T-helper 1 cell treated with Interleukin-12 subunit alpha and Interleukin-12 subunit beta and Interleukin-4 antibody, amounts not matched to agents 30 ng/mL and 1 ng/mL, for 36 hours (primary cell): ENCODE data around the gene LCE2C. TPM values are rescaled to one million over a fixed set of nuclear protein-coding genes. Genes with fewer than 3 reads are reported as not detected.
"Not testable (repeated sequence)": the region's sequence is repeated elsewhere in the genome, so short reads cannot be mapped to it uniquely, and the experiment has no call there.

Experiments used
- intact Hi-C: fragments of 100-400 bp; cut with micrococcal nuclease; formaldehyde crosslinking; loops from one replicate; pipeline ENCODE4 v1.15.1; 2024
- total RNA-seq: library from RNA; stranded (reverse); gene quantifications from 2 replicates; pipeline ENCODE4 v1.2.3, GENCODE V29; 2022

Gene LCE2C
- not detected in 2 replicates for total RNA-seq

GRCh38 chr1:152674983-152675382 lies at the start of gene LCE2C:
Gene LCE2C, plus strand, starts transcription at chr1:152675279. Its CDS starts 737 bp downstream, at chr1:152676016.
- intact Hi-C loops = not testable (repeated sequence)

- intact Hi-C loops = no loop called here
Observed at GRCh38 chr1:152626744-152627143, 48.3 kb upstream of the LCE2C start.

DNA sequence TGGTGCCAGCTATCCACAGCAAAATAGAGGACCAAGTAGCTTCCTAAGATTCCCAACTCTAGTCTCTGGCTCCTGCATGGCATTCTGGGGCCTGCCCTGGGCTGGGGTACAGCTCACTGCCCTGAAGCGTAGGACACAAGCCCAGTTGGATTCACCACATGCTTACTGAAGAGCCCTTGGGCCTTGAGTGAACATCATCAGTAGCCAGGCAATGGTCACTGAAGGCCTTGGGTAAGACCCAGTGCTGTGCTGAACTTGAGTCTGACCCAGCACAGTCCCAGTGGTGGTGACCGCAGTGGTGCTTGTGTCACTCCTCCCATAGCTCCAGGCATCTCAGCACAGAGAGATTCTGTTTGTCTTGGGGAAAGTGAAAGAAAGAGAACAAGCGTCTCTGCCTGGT lies 44.5 kb upstream of the LCE2C start:
- intact Hi-C loops = no loop called here

GRCh38 chr1:152640351-152640750 lies 34.7 kb upstream of the LCE2C start:
- intact Hi-C loops = no loop called here

- intact Hi-C loops = no loop called here
Observed at GRCh38 chr1:152643945-152644344, 31.1 kb upstream of the LCE2C start.

GRCh38 chr1:152645146-152645545 lies 29.9 kb upstream of the LCE2C start:
- intact Hi-C loops = no loop called here

DNA sequence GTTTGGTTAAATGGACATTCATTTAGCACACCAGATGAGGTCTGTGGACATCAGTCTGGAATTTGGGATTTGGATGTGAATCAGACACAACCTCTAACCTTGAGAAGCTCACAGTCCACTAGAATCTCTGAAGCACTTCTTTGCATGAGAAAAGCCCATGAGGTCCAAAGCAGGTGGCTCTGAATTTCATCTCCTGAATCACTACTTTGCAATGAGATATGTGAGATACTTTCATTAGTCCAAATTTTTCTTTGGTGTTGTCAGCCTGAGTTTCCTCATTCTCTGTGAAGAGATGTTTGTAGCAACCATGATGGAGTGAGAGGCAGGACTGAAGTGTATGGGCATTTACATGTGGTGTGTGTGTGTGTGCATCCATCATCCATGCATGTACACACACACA lies 28.4 kb upstream of the LCE2C start:
- intact Hi-C loops = no loop called here

- intact Hi-C loops = loop anchor here (1.0 kb wide), 2 partner anchors 272 to 569 kb away; no protein-coding TSS in a partner anchor
Observed at GRCh38 chr1:152654110-152654509, 21.0 kb upstream of the LCE2C start.

GRCh38 chr1:152656459-152656858 lies 18.6 kb upstream of the LCE2C start:
- intact Hi-C loops = no loop called here

GRCh38 chr1:152657677-152658076 lies 17.4 kb upstream of the LCE2C start:
- intact Hi-C loops = no loop called here

DNA sequence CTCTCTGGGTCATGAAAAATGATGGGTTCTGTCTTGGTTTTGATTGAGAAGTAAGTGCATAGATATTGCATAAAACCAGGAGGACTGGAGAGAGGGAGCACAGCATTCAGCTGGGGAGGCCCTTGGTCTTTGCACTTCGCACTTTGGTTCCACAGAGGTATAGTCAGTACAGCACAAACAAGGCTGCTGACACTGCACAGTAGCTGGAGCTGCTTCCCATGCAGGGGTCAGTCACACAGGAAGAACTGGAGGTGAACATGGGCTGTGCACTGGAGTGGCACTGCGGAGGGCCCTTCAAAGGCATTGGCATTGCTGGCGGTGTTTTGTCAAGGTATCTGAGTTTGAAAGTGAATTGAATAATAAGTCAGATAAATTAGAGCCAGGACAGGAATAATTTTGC lies 16.4 kb upstream of the LCE2C start:
- intact Hi-C loops = no loop called here

GRCh38 chr1:152663098-152663497 lies 12.0 kb upstream of the LCE2C start, which contains the start of gene LCE2D:
Gene LCE2D, plus strand, starts transcription at chr1:152663380. Its CDS starts 726 bp downstream, at chr1:152664106.
- intact Hi-C loops = no loop called here

- intact Hi-C loops = not testable (repeated sequence)
Observed at GRCh38 chr1:152666171-152666570, 8.9 kb upstream of the LCE2C start.

GRCh38 chr1:152667648-152668047 lies 7.4 kb upstream of the LCE2C start:
- intact Hi-C loops = no loop called here

DNA sequence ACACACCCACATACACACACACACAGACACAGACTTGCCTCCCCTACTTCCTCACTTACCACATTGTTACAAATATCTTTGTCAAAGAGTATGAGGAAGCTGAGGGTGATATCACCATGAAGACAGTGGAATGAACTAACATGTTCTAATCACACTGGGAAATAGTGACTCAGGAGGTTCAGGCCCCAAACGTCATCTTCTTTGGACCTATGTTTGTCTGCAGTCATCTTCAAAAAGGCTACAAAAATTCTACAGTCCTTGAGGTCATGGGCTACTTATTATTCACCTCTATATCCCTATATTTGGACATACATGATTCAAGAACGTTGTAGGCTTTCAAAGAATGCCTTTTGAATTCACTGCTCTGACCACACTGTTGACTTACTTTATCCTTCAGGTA lies 2.1 kb upstream of the LCE2C start:
- intact Hi-C loops = no loop called here

DNA sequence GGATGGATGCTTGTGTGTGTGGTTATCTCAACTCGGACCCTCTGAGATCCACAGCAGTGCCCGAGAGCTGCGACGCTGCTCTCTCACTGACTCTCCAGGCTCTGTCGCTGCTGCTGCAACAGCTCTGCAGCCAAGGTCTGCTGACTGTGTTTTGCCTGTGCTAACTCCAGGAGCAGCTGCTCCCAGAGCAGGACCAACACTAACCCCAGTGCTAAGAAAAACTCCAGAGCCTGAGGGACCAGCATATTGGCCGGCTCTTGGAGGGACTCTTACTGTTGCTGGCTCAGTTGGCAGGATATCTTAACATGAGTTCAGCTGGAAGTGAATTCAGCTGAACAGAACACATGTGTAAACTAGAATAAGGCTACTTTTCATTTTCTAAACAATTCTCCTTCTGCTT lies 4.4 kb downstream of the LCE2C start:
- intact Hi-C loops = no loop called here

- intact Hi-C loops = no loop called here
Observed at GRCh38 chr1:152681616-152682015, 6.5 kb downstream of the LCE2C start.

- intact Hi-C loops = no loop called here
Observed at GRCh38 chr1:152683846-152684245, 8.8 kb downstream of the LCE2C start.

DNA sequence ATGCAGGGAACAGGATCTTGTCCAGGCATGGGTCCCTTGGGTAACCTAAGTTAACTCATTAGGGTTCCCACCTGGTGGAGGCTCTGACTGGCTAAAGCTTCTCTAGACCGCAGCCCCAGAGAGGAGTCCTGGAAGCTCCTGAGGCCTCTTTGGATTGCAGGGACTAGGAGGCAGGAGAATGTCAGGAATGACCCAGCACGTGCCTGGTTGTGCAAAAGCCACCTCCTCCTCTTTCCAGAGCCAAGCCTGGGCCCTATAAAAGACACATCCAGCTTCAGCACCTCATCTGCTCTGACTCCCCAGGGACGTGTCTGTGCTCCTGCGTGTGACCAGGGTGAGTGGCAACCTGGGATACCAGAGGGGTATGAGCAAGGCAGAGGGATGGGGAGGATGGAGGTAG lies 10.7 kb downstream of the LCE2C start, which contains the start of gene LCE2B:
TSS of gene LCE2B (plus strand) at position 301 of the 400 bp plus-strand sequence. CDS start 721 bp downstream, outside the sequence.
- intact Hi-C loops = not testable (repeated sequence)

DNA sequence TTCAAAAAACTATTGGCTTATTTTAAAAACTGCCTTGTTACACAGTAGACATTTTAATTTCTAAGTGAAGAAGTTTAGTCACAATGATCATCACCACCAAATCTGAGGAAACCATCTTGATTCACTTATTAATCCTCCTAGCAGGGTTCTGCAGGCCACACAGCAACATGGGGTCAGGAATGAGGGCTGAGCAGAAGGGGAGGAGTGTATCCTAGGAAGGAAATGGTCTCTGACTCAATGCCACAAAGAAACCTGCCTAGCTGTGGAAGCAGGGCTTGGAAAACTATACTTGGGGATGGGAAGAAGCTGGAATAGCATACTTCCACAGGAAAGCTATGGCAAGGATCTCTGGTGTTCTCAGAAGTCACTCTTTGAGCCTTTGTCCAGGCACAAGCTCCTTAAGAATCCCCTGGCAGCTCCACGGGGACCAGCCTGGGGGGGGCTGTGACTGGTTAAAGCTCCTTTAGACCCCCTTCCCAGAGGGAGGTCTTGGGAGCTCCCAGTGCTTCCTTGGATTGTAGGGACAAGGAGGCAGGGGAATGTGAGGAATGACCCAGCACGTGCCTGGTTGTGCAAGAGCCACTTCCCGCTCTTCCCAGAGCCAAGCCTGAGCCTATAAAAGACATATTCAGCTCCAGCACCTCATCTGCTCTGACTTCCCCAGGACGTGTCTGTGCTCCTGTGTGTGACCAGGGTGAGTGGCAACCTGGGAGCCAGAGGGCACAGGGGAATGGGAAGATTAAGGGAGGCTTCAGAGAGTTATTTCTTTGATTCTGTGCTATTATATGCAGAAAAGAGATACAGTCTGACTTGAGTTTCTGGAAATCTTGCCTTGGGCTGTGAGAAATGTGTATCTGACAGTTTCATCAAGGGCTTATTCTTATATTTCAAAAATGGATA lies 22.9 kb downstream of the LCE2C start, which contains the start of gene LCE2A:
TSS of gene LCE2A (plus strand) at position 645 of the 900 bp plus-strand sequence. CDS start 557 bp downstream, outside the sequence.
- intact Hi-C loops = no loop called here

- intact Hi-C loops = no loop called here
Observed at GRCh38 chr1:152699746-152700145, 24.7 kb downstream of the LCE2C start.

DNA sequence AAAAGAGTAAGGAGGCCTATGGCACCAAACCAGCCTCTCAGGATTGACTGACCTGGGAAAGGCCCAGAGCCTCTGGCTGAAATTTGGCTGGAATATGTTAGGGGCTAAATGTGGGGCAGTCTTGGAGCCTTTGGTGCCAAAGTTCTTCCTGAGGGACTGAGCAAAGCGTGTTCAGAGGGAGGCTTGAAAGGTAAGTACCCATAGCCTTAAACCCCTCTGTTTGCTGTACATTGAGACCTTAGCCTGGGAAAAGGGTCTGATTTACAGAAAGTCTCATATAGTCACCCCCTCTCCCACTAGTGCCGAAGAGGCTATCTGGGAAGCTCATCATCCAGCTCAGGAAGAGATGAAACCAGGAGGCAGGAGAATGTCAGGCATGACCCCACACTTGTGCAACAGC lies 32.8 kb downstream of the LCE2C start, which contains the start of gene LCE4A:
TSS of gene LCE4A (plus strand) at position 301 of the 400 bp plus-strand sequence. CDS start 916 bp downstream, outside the sequence.
- intact Hi-C loops = no loop called here
